Epithelial cell of prostate (primary cell): ENCODE data around the gene LHX3.

ENCODE experiments used
- DNase-seq: peaks from one replicate; pipeline ENCODE4 v3.0.0-alpha.2; 2011; ENCODE audit warnings: low read depth, low spot score
- H3K27ac ChIP-seq: fragments of 450-650 bp; 2 replicates; pipeline ENCODE4 v1.5.1; 2017; ENCODE audit warnings: mild to moderate bottlenecking

Gene LHX3

DNA sequence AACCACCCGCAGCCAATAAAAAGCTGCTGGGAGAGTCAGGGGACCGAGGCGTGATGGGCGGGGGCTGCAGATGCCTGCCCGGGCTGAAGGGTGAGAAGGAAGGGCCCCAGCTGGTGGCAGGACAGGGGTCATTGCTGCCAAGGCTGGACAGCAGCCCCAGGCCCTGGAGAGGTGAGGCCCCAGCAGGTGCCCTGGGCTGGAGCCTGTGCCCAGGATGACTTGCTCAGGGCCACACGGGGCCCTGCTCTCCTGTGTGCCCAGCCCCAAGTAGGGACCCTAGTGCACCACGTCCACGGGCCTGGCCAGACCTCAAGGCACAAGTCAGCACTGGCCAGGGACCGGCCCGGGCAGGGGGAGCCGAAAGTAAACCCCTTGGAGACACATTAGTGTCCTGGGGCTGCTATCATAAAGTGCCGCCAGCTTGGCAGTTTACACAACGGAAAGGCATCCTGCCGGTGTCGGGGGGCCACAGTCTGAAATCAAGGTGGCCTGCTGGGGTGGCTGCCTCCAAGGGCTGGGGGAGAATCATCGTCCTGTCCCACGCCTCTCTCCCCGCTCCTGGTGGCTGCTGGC is 22.0 kb downstream of the LHX3 start:
- DNase-seq: no peak
- H3K27ac ChIP-seq: no peak overlapping the region

DNA sequence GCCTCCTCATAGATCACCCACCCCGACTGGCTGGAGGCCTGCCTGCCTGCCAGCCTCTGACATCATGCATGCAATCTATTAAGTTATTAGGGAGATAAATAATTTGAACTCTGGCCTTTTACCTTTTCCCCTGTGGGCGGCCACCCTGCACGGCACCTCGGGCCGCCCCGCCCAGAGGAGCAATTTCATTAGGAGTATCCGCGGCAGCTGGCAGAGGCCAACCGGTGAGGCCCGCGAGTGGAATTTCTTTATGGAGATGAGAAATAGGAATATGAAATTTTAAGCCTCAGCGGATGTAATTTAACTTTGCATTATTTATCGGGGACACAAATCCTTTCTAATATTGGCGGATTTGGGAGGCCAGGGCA is 22.5 kb downstream of the LHX3 start:
- H3K27ac ChIP-seq: no peak overlapping the region

DNA sequence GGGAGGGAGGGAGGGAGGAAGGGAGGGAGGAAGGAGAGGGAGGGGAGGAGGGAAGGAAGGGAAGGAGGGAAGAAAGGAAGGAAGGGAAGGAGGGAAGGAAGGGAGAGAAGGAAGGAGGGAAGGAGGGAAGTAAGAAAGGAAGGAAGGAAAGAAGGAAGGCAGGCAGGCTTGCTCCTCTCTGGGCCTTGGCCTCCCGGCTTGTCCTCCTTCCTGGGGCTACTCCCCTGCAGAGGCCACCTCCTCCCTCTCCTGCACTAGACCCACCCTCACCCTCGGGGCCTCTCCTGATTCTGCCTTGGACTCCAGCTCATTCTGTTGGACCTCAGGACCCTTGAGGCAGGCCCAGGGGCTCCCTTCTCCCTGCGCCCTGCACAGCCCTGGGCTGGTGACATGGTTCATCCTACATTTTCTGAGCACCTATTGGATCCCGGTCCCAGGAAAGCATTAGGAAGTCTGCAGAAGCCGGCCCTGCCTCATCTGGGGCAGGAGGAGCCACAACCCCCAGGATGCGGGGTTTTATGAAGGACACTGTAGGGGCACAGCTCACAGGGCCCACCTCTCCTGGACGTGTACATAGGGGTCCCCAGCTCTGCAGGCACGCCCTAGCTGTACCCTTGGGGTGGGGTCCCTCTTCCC is 23.0 kb downstream of the LHX3 start:
- H3K27ac ChIP-seq: no peak overlapping the region
- no peak for DNase-seq

More for the DNA sequence above, 22.5 kb downstream of the LHX3 start:
- no peak for DNase-seq

DNA sequence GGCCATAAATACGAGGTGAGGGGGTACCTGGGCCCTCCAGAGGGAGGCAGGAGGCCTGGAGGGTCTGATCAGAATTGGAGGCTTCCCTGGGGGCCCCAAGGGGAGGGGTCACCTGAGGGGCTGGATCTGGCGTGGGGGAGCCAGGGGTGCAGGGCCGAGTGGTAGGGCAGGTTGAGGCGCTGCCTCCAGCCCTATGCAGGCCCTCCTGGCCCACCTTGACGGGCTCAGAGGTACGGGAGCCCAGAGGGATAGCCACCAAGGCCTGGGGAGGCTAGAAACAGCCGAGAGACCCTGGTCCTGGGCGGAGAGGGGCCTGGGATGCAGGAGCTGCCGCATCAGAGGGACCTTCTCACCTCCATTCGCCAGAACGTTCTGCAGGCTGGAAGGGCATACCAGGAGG is 24.3 kb downstream of the LHX3 start:
- no peak overlapping the region for H3K27ac ChIP-seq
- no peak for DNase-seq

DNA sequence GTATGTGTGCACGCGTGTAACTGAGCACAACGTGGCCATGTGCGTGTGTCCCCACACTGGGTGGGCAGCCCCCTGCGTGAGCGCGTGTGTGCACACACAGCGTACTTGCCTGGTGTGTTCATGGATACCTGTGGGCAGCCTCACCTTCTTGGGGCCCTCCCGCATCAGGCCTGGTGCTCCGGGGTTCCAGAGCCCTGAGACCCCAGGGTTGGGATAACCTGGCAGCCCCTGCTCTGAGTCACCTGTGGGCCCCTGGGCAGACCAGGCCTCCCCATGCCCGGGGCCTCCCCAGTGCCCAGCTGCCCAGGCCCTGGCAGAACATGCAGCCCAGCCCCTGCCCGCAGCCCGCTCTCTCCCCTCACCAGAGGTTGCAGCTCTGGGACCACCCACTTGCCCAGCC is 25.2 kb downstream of the LHX3 start:
- DNase-seq: no peak
- H3K27ac ChIP-seq: no peak overlapping the region

- no peak for DNase-seq
- H3K27ac ChIP-seq: no peak overlapping the region
Measured at GRCh38 chr9:136179101-136179616, 25.8 kb downstream of the LHX3 start.

- no peak overlapping the region for H3K27ac ChIP-seq
- DNase-seq: no peak
Measured at GRCh38 chr9:136178773-136179075, 26.2 kb downstream of the LHX3 start.

DNA sequence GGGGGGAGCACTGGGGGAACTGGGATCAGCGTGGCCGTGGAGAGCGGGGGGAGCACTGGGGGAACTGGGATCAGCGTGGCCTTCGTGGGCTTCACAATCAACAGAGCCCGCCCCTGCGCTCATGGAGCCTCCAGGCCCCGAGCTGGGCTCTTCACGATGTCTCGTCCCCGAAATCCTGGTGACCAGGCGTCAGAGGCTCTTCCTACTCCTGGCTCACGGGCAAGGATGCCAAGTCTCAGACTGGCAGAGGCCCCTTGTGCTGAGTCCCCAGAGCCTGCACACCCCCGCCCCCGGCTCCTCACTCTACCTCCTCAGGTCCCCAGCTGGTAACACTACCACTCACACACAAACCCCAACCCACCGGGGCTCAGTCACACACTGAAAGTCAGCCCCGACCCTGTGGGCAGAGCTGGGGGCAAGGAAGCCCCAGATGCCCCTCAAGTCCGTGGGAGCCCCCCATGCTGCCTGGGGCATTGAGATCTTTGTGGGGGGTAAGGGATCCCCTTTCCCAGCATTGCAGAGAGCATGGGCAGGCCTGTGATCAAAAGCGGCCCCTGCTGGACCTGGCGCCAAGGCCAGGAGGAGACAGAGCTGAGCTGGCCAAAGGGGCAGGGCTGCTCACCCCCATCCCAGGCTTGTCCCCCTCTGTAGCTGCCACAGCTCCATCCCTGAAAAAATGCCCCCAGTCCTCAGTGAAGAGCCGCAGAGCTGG is 26.7 kb downstream of the LHX3 start:
- no peak overlapping the region for H3K27ac ChIP-seq
- no peak for DNase-seq

DNA sequence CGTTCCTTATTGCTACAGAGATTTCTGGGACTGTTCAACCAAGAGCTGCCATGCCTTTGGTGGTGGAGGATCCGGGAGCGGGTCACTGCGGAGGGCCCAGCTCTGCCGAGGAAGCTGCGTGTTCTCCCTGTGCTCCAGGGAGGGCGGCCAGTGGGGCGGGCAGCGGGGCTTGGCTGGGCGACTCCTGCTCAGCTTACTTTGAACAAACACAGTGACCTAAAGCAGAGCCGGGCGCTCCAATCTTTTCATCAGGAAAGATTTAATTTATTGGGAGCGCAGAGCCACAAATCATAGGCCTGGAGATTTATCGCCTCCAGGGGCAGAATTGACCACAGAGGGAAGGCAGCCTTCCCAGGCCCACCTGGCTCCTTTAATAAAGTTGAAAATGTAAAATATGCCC is 27.7 kb downstream of the LHX3 start:
- no peak overlapping the region for H3K27ac ChIP-seq

GRCh38 chr9:136175616-136176197 is 29.2 kb downstream of the LHX3 start:
- DNase-seq: no peak
- H3K27ac ChIP-seq: no peak overlapping the region

More for the DNA sequence above, 27.7 kb downstream of the LHX3 start:
- DNase-seq: no peak

- DNase-seq: no peak
- H3K27ac ChIP-seq: no peak overlapping the region
Measured at GRCh38 chr9:136174779-136175615, 29.9 kb downstream of the LHX3 start.

DNA sequence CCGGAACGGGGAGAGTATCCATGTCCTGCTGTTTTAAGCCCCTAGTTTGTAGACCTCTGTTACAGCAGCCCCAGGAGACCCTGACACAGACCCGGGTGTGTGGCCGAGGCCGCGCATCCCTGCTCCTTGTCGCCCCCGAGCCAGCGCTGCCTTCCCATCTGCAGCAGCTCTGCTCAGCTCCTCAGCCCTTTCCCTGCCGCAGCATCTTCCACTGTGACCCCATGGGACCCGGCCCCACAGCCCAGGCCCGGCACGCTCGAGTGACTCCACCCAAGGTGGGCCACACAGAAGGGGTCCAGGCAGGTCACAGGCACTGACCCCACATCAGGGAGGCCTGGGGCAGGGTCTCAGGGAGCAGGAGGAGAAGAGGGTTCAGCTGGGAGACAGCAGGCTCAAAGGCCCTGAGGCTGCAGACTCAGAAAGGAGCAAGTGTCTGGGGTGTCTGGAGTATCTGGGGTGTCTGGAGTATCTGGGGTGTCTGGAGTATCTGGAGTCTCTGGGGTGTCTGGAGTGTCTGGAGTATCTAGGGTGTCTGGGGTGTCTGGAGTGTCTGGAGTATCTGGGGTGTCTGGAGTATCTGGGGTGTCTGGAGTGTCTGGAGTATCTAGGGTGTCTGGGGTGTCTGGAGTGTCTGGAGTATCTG is 31.2 kb downstream of the LHX3 start:
- no peak for DNase-seq
- no peak overlapping the region for H3K27ac ChIP-seq

DNA sequence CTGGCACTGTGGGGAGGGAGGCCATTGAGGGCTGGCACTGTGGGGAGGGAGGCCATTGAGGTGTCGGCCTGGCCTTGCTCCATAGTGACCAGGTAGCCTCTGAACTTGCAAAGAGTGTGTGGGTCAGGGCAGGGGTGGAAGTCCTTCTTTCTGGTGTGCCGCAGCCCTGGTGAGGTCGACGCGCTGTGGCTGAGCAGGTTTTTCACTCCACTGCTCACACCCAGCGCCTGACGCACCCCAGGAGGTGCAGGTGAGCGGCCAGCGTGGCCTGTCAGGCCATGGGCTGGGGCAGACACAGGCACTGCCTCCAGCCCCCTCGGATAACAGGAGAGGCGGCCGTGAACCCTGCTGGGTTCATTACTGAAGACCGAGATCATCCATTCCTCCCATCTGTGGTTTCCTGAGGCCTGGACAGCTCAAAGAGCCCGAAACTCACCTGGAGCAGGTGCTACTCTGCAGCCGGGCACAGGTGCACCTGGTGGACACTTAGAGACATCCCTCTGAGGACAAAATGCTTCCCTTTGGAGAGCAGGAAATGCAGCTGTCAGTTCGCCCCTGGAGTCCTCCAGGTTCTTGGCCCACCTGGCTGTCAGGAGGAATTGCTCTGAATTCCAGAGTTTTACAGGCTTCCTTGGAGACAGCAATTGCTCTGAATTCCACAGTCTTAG is 32.4 kb downstream of the LHX3 start:
- no peak overlapping the region for H3K27ac ChIP-seq
- no peak for DNase-seq

DNA sequence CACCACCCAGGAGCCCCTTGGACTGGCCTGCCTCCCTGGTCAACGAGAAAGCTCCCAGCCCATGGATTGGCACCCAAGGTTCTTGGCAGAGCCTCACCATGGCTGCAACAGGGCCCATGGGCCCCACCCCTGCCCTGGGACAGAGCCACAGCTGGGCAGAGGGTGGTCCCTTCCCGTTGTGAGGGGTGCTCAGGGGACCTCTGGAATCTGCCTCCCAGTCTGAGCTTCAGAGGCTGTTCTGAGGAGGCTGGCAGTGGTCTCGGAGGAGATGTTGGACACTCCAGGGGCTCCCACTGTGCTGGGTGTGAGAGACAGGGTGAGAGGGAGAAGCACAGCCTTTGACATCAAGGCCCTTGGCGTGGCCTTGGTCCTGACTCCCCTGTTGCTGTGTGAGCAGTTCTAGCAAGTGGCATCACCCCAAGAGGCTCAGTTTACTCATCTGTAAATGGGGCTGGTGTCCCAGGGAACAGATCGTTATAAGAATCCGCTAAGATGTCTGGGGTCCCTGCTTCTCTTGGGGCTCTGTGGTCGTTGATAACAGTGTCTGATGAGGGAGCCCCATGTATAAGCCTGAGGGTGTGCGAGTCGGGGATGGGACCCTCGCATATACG is 33.0 kb downstream of the LHX3 start:
- no peak for DNase-seq
- no peak overlapping the region for H3K27ac ChIP-seq

GRCh38 chr9:136171009-136171800 is 33.7 kb downstream of the LHX3 start:
- no peak overlapping the region for H3K27ac ChIP-seq
- no peak for DNase-seq

GRCh38 chr9:136170006-136170901 is 34.7 kb downstream of the LHX3 start:
- no peak for DNase-seq
- H3K27ac ChIP-seq: no peak overlapping the region

DNA sequence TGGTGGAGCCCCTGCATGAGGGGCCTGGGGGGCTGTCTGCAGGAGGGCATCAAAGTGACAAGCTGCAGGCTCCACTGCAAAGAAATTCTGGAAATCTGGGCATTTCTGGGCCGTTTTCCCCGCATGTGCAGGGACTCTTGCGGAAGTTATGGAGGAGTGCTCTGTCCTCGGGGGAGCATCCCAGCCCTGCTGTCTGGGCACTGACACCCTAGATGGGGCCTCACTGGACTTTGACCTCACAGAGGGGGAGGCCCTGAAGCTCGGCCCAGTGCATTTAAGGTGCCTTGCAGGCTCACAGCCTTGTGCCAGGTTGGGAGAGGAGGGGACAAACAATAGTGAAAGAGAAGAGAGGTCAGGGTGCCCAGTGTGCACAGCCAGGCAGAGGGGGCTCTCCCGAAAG is 35.4 kb downstream of the LHX3 start:
- no peak overlapping the region for H3K27ac ChIP-seq

More for the DNA sequence above, 35.4 kb downstream of the LHX3 start:
- DNase-seq: no peak
